NB4 (cell line): ENCODE results near the gene UROS.

Experiments used
- MYC ChIP-seq: IDR thresholded peaks from 2 replicates; pipeline ENCODE4 v1.6.1; 2011; ENCODE audit warnings: low read depth, low read length
- TF ChIP-seq, protein P1 (sequence below): IDR thresholded peaks from one replicate; pipeline ENCODE4 v1.5.1; 2012; ENCODE audit warnings: low read depth, low read length

DNA sequence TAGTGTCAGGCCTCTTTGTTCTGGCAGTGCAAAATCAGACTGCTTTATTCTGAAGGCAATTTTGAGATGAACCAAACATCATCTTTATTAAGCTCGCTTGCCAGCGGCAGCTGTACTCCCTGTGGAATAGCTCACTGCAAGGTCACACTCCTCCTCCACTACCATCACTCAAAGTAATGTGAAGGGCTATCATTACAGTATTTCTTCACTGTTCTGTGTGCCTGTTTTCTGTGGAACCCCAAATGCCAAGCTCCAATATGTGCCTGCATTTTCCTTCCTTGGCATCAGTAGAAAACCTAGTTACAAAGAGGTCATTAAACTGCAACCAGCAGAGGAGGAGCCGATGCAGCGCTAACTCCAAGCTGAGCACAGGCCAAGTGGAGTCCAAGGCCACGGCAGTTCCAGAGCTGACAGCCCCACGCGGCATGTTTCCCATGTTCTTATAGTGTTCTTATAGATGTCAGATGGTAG lies 21.7 kb upstream of the UROS start:
- TF ChIP-seq, protein P1, sequence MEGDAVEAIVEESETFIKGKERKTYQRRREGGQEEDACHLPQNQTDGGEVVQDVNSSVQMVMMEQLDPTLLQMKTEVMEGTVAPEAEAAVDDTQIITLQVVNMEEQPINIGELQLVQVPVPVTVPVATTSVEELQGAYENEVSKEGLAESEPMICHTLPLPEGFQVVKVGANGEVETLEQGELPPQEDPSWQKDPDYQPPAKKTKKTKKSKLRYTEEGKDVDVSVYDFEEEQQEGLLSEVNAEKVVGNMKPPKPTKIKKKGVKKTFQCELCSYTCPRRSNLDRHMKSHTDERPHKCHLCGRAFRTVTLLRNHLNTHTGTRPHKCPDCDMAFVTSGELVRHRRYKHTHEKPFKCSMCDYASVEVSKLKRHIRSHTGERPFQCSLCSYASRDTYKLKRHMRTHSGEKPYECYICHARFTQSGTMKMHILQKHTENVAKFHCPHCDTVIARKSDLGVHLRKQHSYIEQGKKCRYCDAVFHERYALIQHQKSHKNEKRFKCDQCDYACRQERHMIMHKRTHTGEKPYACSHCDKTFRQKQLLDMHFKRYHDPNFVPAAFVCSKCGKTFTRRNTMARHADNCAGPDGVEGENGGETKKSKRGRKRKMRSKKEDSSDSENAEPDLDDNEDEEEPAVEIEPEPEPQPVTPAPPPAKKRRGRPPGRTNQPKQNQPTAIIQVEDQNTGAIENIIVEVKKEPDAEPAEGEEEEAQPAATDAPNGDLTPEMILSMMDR = no peak
- TF ChIP-seq MYC = no peak
